Calu3 (cell line): ENCODE measurements around the gene SPATS2. TPM values are rescaled to one million over a fixed set of nuclear protein-coding genes. Genes with fewer than 3 reads are reported as not detected.
"Not testable (repeated sequence)": the region's sequence is repeated elsewhere in the genome, so short reads cannot be mapped to it uniquely, and the experiment has no call there.

ENCODE experiments used
- Bru-seq: library from RNA; stranded (reverse); fragments of 400-500 nt; gene quantifications from one replicate; lab custom pipeline; 2021; lab: Mats Ljungman, UMichigan
- BruChase-seq, 2 experiments: library from RNA; stranded (reverse); fragments of 400-500 nt; gene quantifications; one replicate each; lab custom pipeline; 2021; lab: Mats Ljungman, UMichigan
- BruUV-seq: library from RNA; stranded (reverse); fragments of 400-500 nt; replicated peaks from 2 replicates; lab custom pipeline; 2021; lab: Mats Ljungman, UMichigan
- CTCF ChIA-PET: fragments of 300-600 bp; sonication (Branson Sonifier 250); formaldehyde crosslinking; loops from one replicate; lab custom pipeline; 2022; ENCODE audit warnings: antibody characterized with exemption; lab: Charles Lee
- DNase-seq: peaks from one replicate; pipeline ENCODE4 v3.0.0; 2022
- H3K27ac Mint-ChIP-seq: one replicate; pipeline ENCODE4 v1.8.0; 2022; ENCODE audit warnings: mixed read lengths; ENCODE audit not compliant: unreplicated experiment
- H3K27me3 Mint-ChIP-seq: one replicate; pipeline ENCODE4 v1.8.0; 2022; ENCODE audit warnings: mixed read lengths; ENCODE audit not compliant: unreplicated experiment
- H3K36me3 Mint-ChIP-seq: one replicate; pipeline ENCODE4 v1.8.0; 2022; ENCODE audit warnings: mild to moderate bottlenecking, moderate library complexity, mixed read lengths; ENCODE audit not compliant: insufficient read depth, unreplicated experiment
- H3K4me1 Mint-ChIP-seq: one replicate; pipeline ENCODE4 v1.8.0; 2022; ENCODE audit warnings: mild to moderate bottlenecking, low read depth, mixed read lengths; ENCODE audit not compliant: unreplicated experiment
- H3K4me3 Mint-ChIP-seq: one replicate; pipeline ENCODE4 v1.8.0; 2022; ENCODE audit warnings: mild to moderate bottlenecking, low read depth, moderate library complexity, mixed read lengths; ENCODE audit not compliant: unreplicated experiment
- H3K9me3 Mint-ChIP-seq: one replicate; pipeline ENCODE4 v1.8.0; 2022; ENCODE audit warnings: low read depth, mixed read lengths; ENCODE audit not compliant: unreplicated experiment
- intact Hi-C: fragments of 100-400 bp; cut with micrococcal nuclease; formaldehyde crosslinking; loops from one replicate; pipeline ENCODE4 v1.10.0; 2022; ENCODE audit not compliant: unreplicated experiment
- long read RNA-seq: library from polyadenylated mRNA; stranded (forward); transcript quantifications from one replicate; pipeline ENCODE4 v2.0.0, GENCODE V29; 2022
- total RNA-seq: library from RNA; stranded (reverse); gene quantifications from 2 replicates; pipeline ENCODE4 v1.2.3, GENCODE V29; 2022
- TF ChIP-seq, protein P1 (sequence below): fragments of 200-600 bp; IDR thresholded peaks from one replicate; pipeline ENCODE4 v1.8.0; 2022; ENCODE audit warnings: antibody characterized with exemption; ENCODE audit not compliant: unreplicated experiment

The SPATS2 gene
- 23.0 and 23.2 TPM in 2 replicates for total RNA-seq
- percentile 75 among the genes with signal in this experiment for Bru-seq, nascent RNA
- percentile 74 among the genes with signal in this experiment for BruChase-seq, experiment 1, labeled RNA remaining after a 6-hour chase
- BruChase-seq, experiment 2, labeled RNA remaining after a 2-hour chase = percentile 71 among the genes with signal in this experiment
- long read RNA-seq, transcript SPATS2-222 (14 exons, 2,993 nt) = major isoform, 11 of 30 reads
- long read RNA-seq, transcript SPATS2-201 (13 exons, 3,158 nt) = minor isoform, 10 of 30 reads
- long read RNA-seq, partial matches to known transcripts = 2 of 30 reads
- long read RNA-seq, other reads (novel, unspliced or antisense) = 7 of 30 reads

DNA sequence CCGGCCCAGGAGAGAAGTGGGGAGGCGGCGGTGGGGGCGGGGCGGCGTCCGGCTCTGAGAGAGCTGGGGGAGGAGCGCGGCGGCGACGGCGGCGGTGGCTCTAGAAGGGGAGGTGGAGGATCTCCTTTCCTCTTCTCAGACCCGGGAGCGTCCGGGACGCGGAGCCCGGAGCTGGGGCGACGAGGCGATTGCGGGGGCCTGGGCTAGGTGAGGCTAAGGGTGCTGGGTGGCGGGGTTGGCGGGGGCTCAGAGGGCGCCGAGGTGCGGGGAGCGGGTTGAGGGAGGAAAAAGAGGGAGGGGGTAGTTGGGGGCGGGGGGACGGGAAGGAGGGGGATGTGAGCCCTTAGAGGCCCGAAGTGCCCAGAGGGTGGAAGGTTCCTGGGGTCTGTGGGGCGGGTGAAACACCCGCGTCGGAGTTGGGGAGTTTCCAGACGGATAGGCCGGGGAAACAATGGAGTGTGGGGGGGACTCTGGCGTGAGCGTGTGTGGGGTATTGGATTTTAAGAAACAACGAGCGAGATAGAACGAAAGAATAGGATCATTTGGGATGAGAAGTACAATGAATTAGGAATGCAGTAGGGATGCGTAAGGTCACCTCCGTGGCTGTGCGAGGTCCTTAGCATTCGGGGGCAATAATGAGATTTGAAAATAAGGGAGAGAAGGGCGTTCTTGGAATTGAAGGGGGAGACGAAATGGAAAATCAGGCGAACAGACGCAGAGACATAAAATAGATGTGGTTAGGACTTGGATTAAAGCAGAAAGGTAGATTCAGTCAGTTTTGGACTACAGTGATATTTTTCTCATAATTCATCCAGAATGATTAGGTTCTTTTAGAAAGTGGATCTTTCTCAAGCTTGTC, at the start of gene SPATS2:
TSS of gene SPATS2 (plus strand) at position 82 of the 859 bp plus-strand sequence. CDS start 93,551 bp downstream, outside the sequence.
- DNase-seq = no peak
- TF ChIP-seq, protein P1, sequence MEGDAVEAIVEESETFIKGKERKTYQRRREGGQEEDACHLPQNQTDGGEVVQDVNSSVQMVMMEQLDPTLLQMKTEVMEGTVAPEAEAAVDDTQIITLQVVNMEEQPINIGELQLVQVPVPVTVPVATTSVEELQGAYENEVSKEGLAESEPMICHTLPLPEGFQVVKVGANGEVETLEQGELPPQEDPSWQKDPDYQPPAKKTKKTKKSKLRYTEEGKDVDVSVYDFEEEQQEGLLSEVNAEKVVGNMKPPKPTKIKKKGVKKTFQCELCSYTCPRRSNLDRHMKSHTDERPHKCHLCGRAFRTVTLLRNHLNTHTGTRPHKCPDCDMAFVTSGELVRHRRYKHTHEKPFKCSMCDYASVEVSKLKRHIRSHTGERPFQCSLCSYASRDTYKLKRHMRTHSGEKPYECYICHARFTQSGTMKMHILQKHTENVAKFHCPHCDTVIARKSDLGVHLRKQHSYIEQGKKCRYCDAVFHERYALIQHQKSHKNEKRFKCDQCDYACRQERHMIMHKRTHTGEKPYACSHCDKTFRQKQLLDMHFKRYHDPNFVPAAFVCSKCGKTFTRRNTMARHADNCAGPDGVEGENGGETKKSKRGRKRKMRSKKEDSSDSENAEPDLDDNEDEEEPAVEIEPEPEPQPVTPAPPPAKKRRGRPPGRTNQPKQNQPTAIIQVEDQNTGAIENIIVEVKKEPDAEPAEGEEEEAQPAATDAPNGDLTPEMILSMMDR = no peak
- H3K36me3 Mint-ChIP-seq = peaks cover 24% of the 10 kb centered on the region
- BruUV-seq = no TSS peak
- intact Hi-C loops = no loop called here
- H3K4me3 Mint-ChIP-seq = peak within 1 kb of the TSS; percentile 80
- no peaks in the 10 kb centered on the region for H3K27me3 Mint-ChIP-seq
- no peaks in the 10 kb centered on the region for H3K4me1 Mint-ChIP-seq
- H3K27ac Mint-ChIP-seq = peak within 1 kb of the TSS; percentile 68
- H3K9me3 Mint-ChIP-seq = no peaks in the 10 kb centered on the region
- CTCF ChIA-PET = interaction anchor here (0.7 to 1.8 kb wide), 6 partner anchors 9 to 213 kb away, joined by 3 to 8 read pairs (median 4); no protein-coding TSS in a partner anchor

DNA sequence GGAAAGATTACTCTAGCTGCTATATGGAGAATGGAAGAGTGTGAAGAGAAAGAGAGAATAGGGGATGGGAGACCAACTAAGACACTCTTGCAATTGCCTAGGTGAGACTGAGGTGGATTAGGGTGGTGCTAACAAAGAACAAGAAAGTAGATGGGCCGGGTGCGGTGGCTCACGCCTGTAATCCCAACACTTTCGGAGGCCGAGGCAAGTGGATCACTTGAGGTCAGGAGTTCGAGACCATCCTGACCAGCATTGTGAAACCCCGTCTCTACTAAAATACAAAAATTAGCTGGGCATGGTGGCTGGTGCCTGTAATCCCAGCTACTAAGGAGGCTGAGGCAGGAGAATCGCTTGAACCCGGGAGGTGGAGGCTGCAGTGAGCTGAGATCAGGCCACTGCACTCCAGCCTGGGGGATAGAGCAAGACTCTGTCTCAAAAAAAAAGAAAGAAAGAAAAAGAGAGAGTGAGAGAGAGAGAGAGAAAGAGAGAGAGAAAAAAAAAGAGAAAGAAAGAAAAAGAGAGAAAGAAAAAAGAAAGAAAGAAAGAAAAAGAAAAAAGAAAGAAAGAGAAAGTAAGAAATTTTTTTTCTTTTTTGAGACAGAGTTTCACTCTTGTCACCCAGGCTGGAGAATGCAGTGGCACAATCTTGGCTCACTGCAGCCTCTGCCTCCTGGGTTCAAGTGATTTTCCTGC, 46.7 kb upstream of the SPATS2 start:
- H3K9me3 Mint-ChIP-seq, CTCF ChIA-PET, H3K27me3 Mint-ChIP-seq, H3K4me3 Mint-ChIP-seq, DNase-seq, H3K27ac Mint-ChIP-seq, BruUV-seq, intact Hi-C loops, H3K4me1 Mint-ChIP-seq: not testable (repeated sequence)
- peaks cover 24% of the 10 kb centered on the region for H3K36me3 Mint-ChIP-seq

DNA sequence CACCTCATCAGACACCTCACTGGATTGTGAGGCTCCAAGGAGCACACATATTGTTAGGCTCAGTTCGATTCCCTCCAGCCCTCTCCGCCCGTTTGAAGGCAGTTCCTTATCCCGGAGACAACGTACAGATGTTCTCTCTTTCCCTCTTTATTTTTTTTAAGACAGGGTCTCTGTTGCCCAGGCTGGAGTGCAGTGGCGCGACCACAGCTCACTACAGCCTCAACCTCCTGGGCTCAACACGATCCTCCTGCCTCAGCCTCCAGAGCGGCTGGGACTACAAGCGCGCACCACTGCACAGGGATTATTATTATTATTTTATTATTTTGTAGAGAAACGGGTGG, 44.9 kb upstream of the SPATS2 start:
- Mint-ChIP-seq H3K4me1 (no peaks in the 10 kb centered on the region), H3K36me3 (peaks cover 29% of the 10 kb centered on the region), H3K9me3 (no peaks in the 10 kb centered on the region), H3K27me3 (no peaks in the 10 kb centered on the region), H3K27ac (peak overlapping the region; percentile 81), H3K4me3 (peak overlapping the region; percentile 97)
- intact Hi-C loops = no loop called here
- CTCF ChIA-PET = interaction anchor here (0.8 to 1.7 kb wide), 6 partner anchors 9 to 419 kb away, joined by 4 to 15 read pairs (median 8); partner anchors contain the start of genes TMBIM6 and TUBA1C
- TF ChIP-seq, protein P1 = no peak
- no peak for DNase-seq
- BruUV-seq = TSS peak; percentile 97

DNA sequence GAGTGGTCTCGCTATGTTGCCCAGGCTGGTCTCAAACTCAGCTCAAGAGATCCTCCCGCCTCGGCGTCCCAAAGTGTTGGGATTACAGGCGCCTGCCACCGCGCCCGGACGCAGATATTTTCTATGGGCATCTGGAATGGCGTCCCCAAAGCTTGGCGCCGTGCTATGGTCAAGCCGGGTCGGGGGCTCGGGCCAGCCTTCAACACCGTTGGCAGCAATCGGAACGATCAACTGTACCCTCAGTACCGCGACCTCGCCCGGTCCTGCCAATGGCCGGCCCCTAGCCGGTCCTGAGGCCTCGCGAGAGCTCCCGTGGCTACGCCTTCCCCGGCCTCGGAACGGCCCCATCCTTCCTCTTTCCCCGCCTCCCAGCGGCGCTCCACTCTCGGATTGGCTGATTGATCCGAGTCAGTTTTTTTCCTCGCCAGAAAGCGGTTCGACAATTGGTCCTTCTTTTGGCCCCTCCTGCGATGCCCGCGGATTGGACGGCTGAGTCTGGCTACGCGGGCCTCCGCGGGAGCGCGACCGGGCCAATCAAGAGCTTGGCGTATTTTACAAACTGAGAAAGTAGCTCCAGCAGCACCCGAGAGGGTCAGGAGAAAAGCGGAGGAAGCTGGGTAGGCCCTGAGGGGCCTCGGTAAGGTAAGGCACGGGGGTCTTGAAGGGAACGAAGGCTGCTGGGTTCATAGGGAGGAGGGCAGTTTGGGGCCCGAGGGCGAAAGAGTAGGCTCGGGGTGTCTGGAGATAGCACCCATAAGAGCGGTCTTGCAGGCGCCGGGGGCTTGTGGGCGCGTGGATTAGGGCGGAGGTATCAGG, 44.3 kb upstream of the SPATS2 start, which contains the start of gene TROAP:
TSS of gene TROAP (plus strand) at position 548 of the 816 bp plus-strand sequence. CDS start 354 bp downstream, outside the sequence.
- no TSS peak for BruUV-seq
- intact Hi-C loops = no loop called here
- peak within 1 kb of the TSS; percentile 81 for H3K27ac Mint-ChIP-seq
- CTCF ChIA-PET = interaction anchor here (0.6 to 1.7 kb wide), 8 partner anchors 9 to 418 kb away, joined by 3 to 15 read pairs (median 6); partner anchors contain the start of genes TMBIM6 and TUBA1C
- H3K27me3 Mint-ChIP-seq = no peaks in the 10 kb centered on the region
- H3K9me3 Mint-ChIP-seq = no peaks in the 10 kb centered on the region
- TF ChIP-seq, protein P1 = no peak
- peak; percentile 96 for DNase-seq
- H3K36me3 Mint-ChIP-seq = peaks cover 33% of the 10 kb centered on the region
- peak within 1 kb of the TSS; percentile 97 for H3K4me3 Mint-ChIP-seq
- no peaks in the 10 kb centered on the region for H3K4me1 Mint-ChIP-seq
